A549 (cell line): ENCODE results near the gene PPP1R3E.

Experiments
- CHD2 ChIP-seq: fragments of 150-350 bp; IDR thresholded peaks from 2 replicates; pipeline ENCODE4 v1.6.1; 2014; ENCODE audit warnings: low read length; ENCODE audit not compliant: partially characterized antibody
- CHD4 ChIP-seq: fragments of 200-600 bp; sonication (generic); IDR thresholded peaks from 2 replicates; pipeline ENCODE4 v1.6.1; 2016; ENCODE audit warnings: antibody characterized with exemption, mild to moderate bottlenecking, borderline replicate concordance
- HDAC2 ChIP-seq: fragments of 200-600 bp; sonication (generic); IDR thresholded peaks from 2 replicates; pipeline ENCODE4 v1.6.1; 2016
- HOXA7 ChIP-seq: fragments of 250-450 bp; sonication (Bioruptor Pico); IDR thresholded peaks from 2 replicates; pipeline ENCODE4 v1.5.0; 2020; ENCODE audit warnings: mild to moderate bottlenecking, moderate library complexity
- JUNB ChIP-seq: fragments of >200 bp; sonication (Bioruptor Twin); formaldehyde crosslinking; IDR thresholded peaks from 2 replicates; pipeline ENCODE4 v1.6.1; 2016
- MAZ ChIP-seq: fragments of 150-350 bp; IDR thresholded peaks from 2 replicates; pipeline ENCODE4 v1.6.1; 2014; ENCODE audit warnings: antibody characterized with exemption, low read depth, low read length, borderline replicate concordance
- NPAS2 ChIP-seq: fragments of 250-450 bp; sonication (Bioruptor Pico); IDR thresholded peaks from 2 replicates; pipeline ENCODE4 v1.8.0; 2022; ENCODE audit warnings: mild to moderate bottlenecking, moderate library complexity, borderline replicate concordance
- NR3C1 ChIP-seq: fragments of >200 bp; sonication (Bioruptor Twin); formaldehyde crosslinking; IDR thresholded peaks from 3 replicates; pipeline ENCODE4 v1.6.1; 2017
- TF ChIP-seq, protein P1 (sequence below): IDR thresholded peaks from 2 replicates; pipeline ENCODE4 v1.6.1; 2012
- TF ChIP-seq, protein P2 (sequence below): IDR thresholded peaks from 2 replicates; pipeline ENCODE4 v1.6.1; 2012; ENCODE audit warnings: low read depth, borderline replicate concordance
- TF ChIP-seq, protein P3 (sequence below): fragments of >200 bp; sonication (Bioruptor Twin); formaldehyde crosslinking; IDR thresholded peaks from 3 replicates; pipeline ENCODE4 v1.5.1; 2016
- TF ChIP-seq, protein P4 (sequence below): fragments of 450-650 bp; IDR thresholded peaks from 2 replicates; pipeline ENCODE4 v1.6.1; 2014; ENCODE audit warnings: antibody characterized with exemption
- TF ChIP-seq, protein P5 (sequence below): IDR thresholded peaks from 2 replicates; pipeline ENCODE4 v1.6.1; 2012
- TF ChIP-seq, protein P6 (sequence below): fragments of 200-600 bp; sonication (generic); IDR thresholded peaks from 2 replicates; pipeline ENCODE4 v1.6.1; 2016; ENCODE audit warnings: antibody characterized with exemption, mild to moderate bottlenecking, moderate library complexity

DNA sequence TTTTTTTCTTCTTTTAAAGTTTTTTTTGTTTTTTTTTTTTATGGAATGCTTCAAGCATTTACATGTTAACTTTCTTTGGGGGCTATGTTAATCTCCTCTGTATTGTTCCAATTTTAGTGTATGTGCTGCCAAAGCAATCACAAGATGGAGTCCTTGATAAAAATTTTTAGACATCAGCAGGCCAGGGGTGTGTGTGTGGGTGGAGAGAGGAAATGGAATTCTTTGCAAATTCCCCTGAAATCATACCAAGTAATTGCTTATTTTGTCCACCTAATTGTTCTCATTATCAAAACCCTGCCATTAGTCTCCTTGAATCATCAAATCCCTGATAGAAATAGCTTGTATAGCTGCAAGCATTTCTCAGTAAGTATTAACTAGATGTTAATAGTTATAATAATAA, 43.2 kb downstream of the PPP1R3E start:
- TF ChIP-seq, protein P1, sequence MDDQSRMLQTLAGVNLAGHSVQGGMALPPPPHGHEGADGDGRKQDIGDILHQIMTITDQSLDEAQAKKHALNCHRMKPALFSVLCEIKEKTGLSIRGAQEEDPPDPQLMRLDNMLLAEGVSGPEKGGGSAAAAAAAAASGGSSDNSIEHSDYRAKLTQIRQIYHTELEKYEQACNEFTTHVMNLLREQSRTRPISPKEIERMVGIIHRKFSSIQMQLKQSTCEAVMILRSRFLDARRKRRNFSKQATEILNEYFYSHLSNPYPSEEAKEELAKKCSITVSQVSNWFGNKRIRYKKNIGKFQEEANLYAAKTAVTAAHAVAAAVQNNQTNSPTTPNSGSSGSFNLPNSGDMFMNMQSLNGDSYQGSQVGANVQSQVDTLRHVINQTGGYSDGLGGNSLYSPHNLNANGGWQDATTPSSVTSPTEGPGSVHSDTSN: no peak
- TF ChIP-seq, protein P2, sequence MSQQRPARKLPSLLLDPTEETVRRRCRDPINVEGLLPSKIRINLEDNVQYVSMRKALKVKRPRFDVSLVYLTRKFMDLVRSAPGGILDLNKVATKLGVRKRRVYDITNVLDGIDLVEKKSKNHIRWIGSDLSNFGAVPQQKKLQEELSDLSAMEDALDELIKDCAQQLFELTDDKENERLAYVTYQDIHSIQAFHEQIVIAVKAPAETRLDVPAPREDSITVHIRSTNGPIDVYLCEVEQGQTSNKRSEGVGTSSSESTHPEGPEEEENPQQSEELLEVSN: no peak
- TF ChIP-seq, protein P3, sequence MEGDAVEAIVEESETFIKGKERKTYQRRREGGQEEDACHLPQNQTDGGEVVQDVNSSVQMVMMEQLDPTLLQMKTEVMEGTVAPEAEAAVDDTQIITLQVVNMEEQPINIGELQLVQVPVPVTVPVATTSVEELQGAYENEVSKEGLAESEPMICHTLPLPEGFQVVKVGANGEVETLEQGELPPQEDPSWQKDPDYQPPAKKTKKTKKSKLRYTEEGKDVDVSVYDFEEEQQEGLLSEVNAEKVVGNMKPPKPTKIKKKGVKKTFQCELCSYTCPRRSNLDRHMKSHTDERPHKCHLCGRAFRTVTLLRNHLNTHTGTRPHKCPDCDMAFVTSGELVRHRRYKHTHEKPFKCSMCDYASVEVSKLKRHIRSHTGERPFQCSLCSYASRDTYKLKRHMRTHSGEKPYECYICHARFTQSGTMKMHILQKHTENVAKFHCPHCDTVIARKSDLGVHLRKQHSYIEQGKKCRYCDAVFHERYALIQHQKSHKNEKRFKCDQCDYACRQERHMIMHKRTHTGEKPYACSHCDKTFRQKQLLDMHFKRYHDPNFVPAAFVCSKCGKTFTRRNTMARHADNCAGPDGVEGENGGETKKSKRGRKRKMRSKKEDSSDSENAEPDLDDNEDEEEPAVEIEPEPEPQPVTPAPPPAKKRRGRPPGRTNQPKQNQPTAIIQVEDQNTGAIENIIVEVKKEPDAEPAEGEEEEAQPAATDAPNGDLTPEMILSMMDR: no peak
- no peak for TF ChIP-seq JUNB
- no peak for TF ChIP-seq HDAC2
- TF ChIP-seq, protein P4, sequence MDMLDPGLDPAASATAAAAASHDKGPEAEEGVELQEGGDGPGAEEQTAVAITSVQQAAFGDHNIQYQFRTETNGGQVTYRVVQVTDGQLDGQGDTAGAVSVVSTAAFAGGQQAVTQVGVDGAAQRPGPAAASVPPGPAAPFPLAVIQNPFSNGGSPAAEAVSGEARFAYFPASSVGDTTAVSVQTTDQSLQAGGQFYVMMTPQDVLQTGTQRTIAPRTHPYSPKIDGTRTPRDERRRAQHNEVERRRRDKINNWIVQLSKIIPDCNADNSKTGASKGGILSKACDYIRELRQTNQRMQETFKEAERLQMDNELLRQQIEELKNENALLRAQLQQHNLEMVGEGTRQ: no peak
- TF ChIP-seq NR3C1: no peak
- TF ChIP-seq NPAS2: no peak
- TF ChIP-seq CHD4: no peak
- no peak for TF ChIP-seq MAZ
- TF ChIP-seq, protein P5, sequence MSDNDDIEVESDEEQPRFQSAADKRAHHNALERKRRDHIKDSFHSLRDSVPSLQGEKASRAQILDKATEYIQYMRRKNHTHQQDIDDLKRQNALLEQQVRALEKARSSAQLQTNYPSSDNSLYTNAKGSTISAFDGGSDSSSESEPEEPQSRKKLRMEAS: no peak
- no peak for TF ChIP-seq CHD2
- TF ChIP-seq, protein P6, sequence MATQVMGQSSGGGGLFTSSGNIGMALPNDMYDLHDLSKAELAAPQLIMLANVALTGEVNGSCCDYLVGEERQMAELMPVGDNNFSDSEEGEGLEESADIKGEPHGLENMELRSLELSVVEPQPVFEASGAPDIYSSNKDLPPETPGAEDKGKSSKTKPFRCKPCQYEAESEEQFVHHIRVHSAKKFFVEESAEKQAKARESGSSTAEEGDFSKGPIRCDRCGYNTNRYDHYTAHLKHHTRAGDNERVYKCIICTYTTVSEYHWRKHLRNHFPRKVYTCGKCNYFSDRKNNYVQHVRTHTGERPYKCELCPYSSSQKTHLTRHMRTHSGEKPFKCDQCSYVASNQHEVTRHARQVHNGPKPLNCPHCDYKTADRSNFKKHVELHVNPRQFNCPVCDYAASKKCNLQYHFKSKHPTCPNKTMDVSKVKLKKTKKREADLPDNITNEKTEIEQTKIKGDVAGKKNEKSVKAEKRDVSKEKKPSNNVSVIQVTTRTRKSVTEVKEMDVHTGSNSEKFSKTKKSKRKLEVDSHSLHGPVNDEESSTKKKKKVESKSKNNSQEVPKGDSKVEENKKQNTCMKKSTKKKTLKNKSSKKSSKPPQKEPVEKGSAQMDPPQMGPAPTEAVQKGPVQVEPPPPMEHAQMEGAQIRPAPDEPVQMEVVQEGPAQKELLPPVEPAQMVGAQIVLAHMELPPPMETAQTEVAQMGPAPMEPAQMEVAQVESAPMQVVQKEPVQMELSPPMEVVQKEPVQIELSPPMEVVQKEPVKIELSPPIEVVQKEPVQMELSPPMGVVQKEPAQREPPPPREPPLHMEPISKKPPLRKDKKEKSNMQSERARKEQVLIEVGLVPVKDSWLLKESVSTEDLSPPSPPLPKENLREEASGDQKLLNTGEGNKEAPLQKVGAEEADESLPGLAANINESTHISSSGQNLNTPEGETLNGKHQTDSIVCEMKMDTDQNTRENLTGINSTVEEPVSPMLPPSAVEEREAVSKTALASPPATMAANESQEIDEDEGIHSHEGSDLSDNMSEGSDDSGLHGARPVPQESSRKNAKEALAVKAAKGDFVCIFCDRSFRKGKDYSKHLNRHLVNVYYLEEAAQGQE: no peak
- no peak for TF ChIP-seq HOXA7 (CRISPR knock-in tag)
